ENCODE results near the gene ARHGAP10.
A peak's percentile ranks its signal among the peaks of the same experiment; 100 is the strongest.

ARHGAP10 gene

GRCh38 chr4:147731580-147732517, at the start of gene ARHGAP10:
Gene ARHGAP10 (plus strand): TSS chr4:147732088. CDS start chr4:147732302, 214 bp downstream.
- DNase-seq (ENCODE audit: low read depth) = no peak

GRCh38 chr4:147682755-147683154, 49.1 kb upstream of the ARHGAP10 start:
- no peak for DNase-seq (ENCODE audit: low read depth)

- no peak for DNase-seq (ENCODE audit: low read depth)
These were observed 48.7 kb upstream of the ARHGAP10 start for GRCh38 chr4:147683188-147683591.

GRCh38 chr4:147683717-147684700, 47.9 kb upstream of the ARHGAP10 start, which contains the start of gene PRMT9:
Gene PRMT9 (minus strand): TSS chr4:147684163. CDS start chr4:147683987, 176 bp downstream.
- peak; percentile 68 for DNase-seq (ENCODE audit: low read depth)

- no peak for DNase-seq (ENCODE audit: low read depth)
These were observed 42.8 kb upstream of the ARHGAP10 start for GRCh38 chr4:147689067-147689466.

- DNase-seq (ENCODE audit: low read depth) = no peak
These were observed 40.1 kb upstream of the ARHGAP10 start for GRCh38 chr4:147691820-147692219.

- no peak for DNase-seq (ENCODE audit: low read depth)
These were observed 38.7 kb upstream of the ARHGAP10 start for GRCh38 chr4:147693218-147693617.

GRCh38 chr4:147696866-147697265, 35.0 kb upstream of the ARHGAP10 start:
- DNase-seq (ENCODE audit: low read depth) = no peak

GRCh38 chr4:147704846-147705245, 27.0 kb upstream of the ARHGAP10 start:
- no peak for DNase-seq (ENCODE audit: low read depth)

GRCh38 chr4:147707892-147708672, 23.8 kb upstream of the ARHGAP10 start:
- no peak for DNase-seq (ENCODE audit: low read depth)

- no peak for DNase-seq (ENCODE audit: low read depth)
These were observed 21.9 kb upstream of the ARHGAP10 start for GRCh38 chr4:147709999-147710398.

- peak; percentile 80 for DNase-seq (ENCODE audit: low read depth)
These were observed 17.1 kb upstream of the ARHGAP10 start for GRCh38 chr4:147714575-147715401.

- DNase-seq (ENCODE audit: low read depth) = no peak
These were observed 14.0 kb upstream of the ARHGAP10 start for GRCh38 chr4:147717878-147718277.

- DNase-seq (ENCODE audit: low read depth) = no peak
These were observed 8.6 kb upstream of the ARHGAP10 start for GRCh38 chr4:147723326-147723725.

GRCh38 chr4:147724468-147725201, 7.3 kb upstream of the ARHGAP10 start:
- no peak for DNase-seq (ENCODE audit: low read depth)

- DNase-seq (ENCODE audit: low read depth) = no peak
These were observed 6.2 kb upstream of the ARHGAP10 start for GRCh38 chr4:147725673-147726072.

GRCh38 chr4:147727476-147728028, 4.3 kb upstream of the ARHGAP10 start:
- DNase-seq (ENCODE audit: low read depth) = no peak

GRCh38 chr4:147730333-147730732, 1.6 kb upstream of the ARHGAP10 start:
- DNase-seq (ENCODE audit: low read depth) = no peak

- DNase-seq (ENCODE audit: low read depth) = no peak
These were observed 789 bp downstream of the ARHGAP10 start for GRCh38 chr4:147732518-147733235.

Measured in non-pigmented ciliary epithelial cell (primary cell).